Naive thymus-derived CD4-positive, alpha-beta T cell (primary cell): Measurements from ENCODE around the gene BAMBI. TPM values are rescaled to one million over a fixed set of nuclear protein-coding genes. Genes with fewer than 3 reads are reported as not detected.
A peak's percentile ranks its signal among the peaks of the same experiment; 100 is the strongest.

Experiments used
- ATAC-seq: fragments of 150-1000 bp; cut with Tn5 transposase; 2 replicates; pipeline ENCODE4 v1.10.0; 2021; ENCODE audit warnings: mild to moderate bottlenecking, moderate library complexity
- CTCF ChIA-PET: fragments of 350-600 bp; sonication (Branson Sonifier 250); formaldehyde crosslinking; loops from one replicate; lab custom pipeline; 2021; ENCODE audit warnings: antibody characterized with exemption; lab: Charles Lee
- POLR2A ChIA-PET: fragments of 350-600 bp; sonication (Branson Sonifier 250); formaldehyde crosslinking; loops from one replicate; lab custom pipeline; 2021; ENCODE audit warnings: antibody characterized with exemption, inconsistent platforms; lab: Charles Lee
- DNase-seq, 9 donors: peaks; one replicate each; pipeline versions ENCODE4 v3.0.0 to v3.0.0-alpha.2; 2020 to 2022; ENCODE audit warnings: mixed read lengths in 1 of 9
- H3K27ac ChIP-seq: one replicate; pipeline ENCODE4 v1.7.0; 2013; ENCODE audit warnings: mild to moderate bottlenecking, low read depth, low read length, moderate library complexity
- H3K27me3 ChIP-seq, 2 donors: one replicate each; pipeline ENCODE4 v1.7.0; 2013; ENCODE audit warnings: low read length in 2 of 2, mild to moderate bottlenecking in 2 of 2, moderate library complexity in 2 of 2; ENCODE audit not compliant: control insufficient read depth in 2 of 2, insufficient read depth in 2 of 2
- H3K36me3 ChIP-seq, 3 experiments: 1 replicate in 2 of 3; 2 replicates in 1 of 3; pipeline ENCODE4 v1.7.0; 2013; ENCODE audit warnings: low read length in 3 of 3, mild to moderate bottlenecking in 3 of 3, moderate library complexity in 1 of 3; ENCODE audit not compliant: insufficient read depth in 3 of 3, control insufficient read depth in 2 of 3
- H3K4me1 ChIP-seq, 2 donors: one replicate each; pipeline ENCODE4 v1.7.0; 2013; ENCODE audit warnings: low read length in 2 of 2, mild to moderate bottlenecking in 2 of 2, moderate library complexity in 1 of 2; ENCODE audit not compliant: control insufficient read depth in 2 of 2, insufficient read depth in 2 of 2
- H3K4me3 ChIP-seq: 2 replicates; pipeline ENCODE4 v1.7.0; 2013; ENCODE audit warnings: mild to moderate bottlenecking, low read length
- H3K9me3 ChIP-seq, 3 experiments: 1 replicate in 2 of 3; 2 replicates in 1 of 3; pipeline ENCODE4 v1.7.0; 2013; ENCODE audit warnings: low read length in 3 of 3; ENCODE audit not compliant: control insufficient read depth in 2 of 3
- H3K27ac Mint-ChIP-seq, 9 donors: one replicate each; pipeline ENCODE4 v1.8.0; 2020 to 2022; ENCODE audit warnings: mixed read lengths in 9 of 9, mild to moderate bottlenecking in 8 of 9, moderate library complexity in 5 of 9, inconsistent platforms in 2 of 9
- H3K27me3 Mint-ChIP-seq, 5 donors: one replicate each; pipeline ENCODE4 v1.8.0; 2021 to 2022; ENCODE audit warnings: mixed read lengths in 5 of 5, mild to moderate bottlenecking in 1 of 5
- H3K36me3 Mint-ChIP-seq, 5 donors: one replicate each; pipeline ENCODE4 v1.8.0; 2020 to 2022; ENCODE audit warnings: mixed read lengths in 5 of 5, mild to moderate bottlenecking in 3 of 5, inconsistent platforms in 1 of 5
- H3K4me1 Mint-ChIP-seq, 7 donors: one replicate each; pipeline ENCODE4 v1.8.0; 2020 to 2022; ENCODE audit warnings: mixed read lengths in 7 of 7, mild to moderate bottlenecking in 3 of 7, inconsistent platforms in 1 of 7
- H3K4me3 Mint-ChIP-seq, 10 donors: one replicate each; pipeline ENCODE4 v1.8.0; 2020 to 2022; ENCODE audit warnings: mild to moderate bottlenecking in 10 of 10, mixed read lengths in 10 of 10, moderate library complexity in 6 of 10, inconsistent platforms in 2 of 10
- H3K9me3 Mint-ChIP-seq, 11 donors: one replicate each; pipeline ENCODE4 v1.8.0; 2020 to 2022; ENCODE audit warnings: mixed read lengths in 11 of 11, mild to moderate bottlenecking in 4 of 11, inconsistent platforms in 1 of 11, moderate library complexity in 1 of 11
- intact Hi-C, 2 donors: fragments of 100-400 bp; cut with micrococcal nuclease; formaldehyde crosslinking; loops; one replicate each; pipeline ENCODE4 v1.15.1; 2023
- polyA plus RNA-seq, 2 donors: library from polyadenylated mRNA; unstranded; fragments of 300-500 nt; fragmentation: Illumina TruSeq; gene quantifications; one replicate each; pipeline ENCODE4 v1.2.3, GENCODE V29; 2021
- total RNA-seq, 6 experiments: library from RNA in 5 of 6; stranded (reverse) in 5 of 6; gene quantifications; 1 replicate in 5 of 6; 2 replicates in 1 of 6; pipeline ENCODE4 v1.2.3 and lab custom pipeline; 2021 to 2026

BAMBI gene
- total and polyA plus RNA-seq, 7 experiments from 2014 or later = 0.12 to 1.6 (median 0.80) TPM; not detected in 3

GRCh38 chr10:28715757-28716156 lies 38.4 kb downstream of the BAMBI start:
- H3K36me3 ChIP-seq = no peaks in the 10 kb centered on the region
- no peaks in the 10 kb centered on the region for H3K4me1 Mint-ChIP-seq
- no peak for DNase-seq
- ChIA-PET CTCF (no interaction called here), POLR2A (no interaction called here)
- no peaks in the 10 kb centered on the region for H3K27me3 ChIP-seq
- H3K27me3 Mint-ChIP-seq = peaks cover 8 to 30% (median 12%) of the 10 kb centered on the region in 5 donors
- H3K27ac Mint-ChIP-seq = no peak overlapping the region
- no peak overlapping the region for H3K27ac ChIP-seq
- no peak overlapping the region for H3K4me3 ChIP-seq
- H3K4me1 ChIP-seq = no peaks in the 10 kb centered on the region
- H3K4me3 Mint-ChIP-seq = no peak overlapping the region
- peaks cover 0 to 6% (median 0%) of the 10 kb centered on the region in 11 donors for H3K9me3 Mint-ChIP-seq
- no peaks in the 10 kb centered on the region for H3K36me3 Mint-ChIP-seq
- no peak for ATAC-seq
- H3K9me3 ChIP-seq = no peaks in the 10 kb centered on the region
- intact Hi-C loops = no loop called here

DNA sequence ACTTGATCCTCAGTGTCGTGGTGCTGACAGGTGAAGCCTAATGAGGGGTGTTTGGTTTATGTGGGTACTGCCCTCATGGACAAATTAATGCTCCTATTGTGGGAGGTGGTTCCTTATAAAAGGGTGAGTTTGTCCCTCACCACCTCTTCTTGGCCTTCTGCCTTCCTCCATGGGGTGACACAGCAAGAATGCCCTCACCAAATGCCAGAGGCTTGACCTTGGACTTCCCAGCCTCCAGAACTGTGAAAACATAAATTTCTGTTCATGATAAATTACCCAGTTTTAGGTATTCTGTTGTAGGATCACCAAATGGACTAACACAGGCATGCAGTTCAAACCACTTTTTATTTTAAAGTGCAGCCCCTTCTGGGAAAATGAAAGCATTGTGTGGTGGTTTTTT lies 39.4 kb downstream of the BAMBI start:
- Mint-ChIP-seq H3K4me3 (no peak overlapping the region), H3K4me1 (peaks cover 0 to 3% (median 0%) of the 10 kb centered on the region in 7 donors), H3K36me3 (no peaks in the 10 kb centered on the region), H3K27me3 (peaks cover 18 to 39% (median 22%) of the 10 kb centered on the region in 5 donors), H3K9me3 (peaks cover 0 to 6% (median 0%) of the 10 kb centered on the region in 11 donors), H3K27ac (no peak overlapping the region)
- Histone ChIP-seq H3K4me1 (no peaks in the 10 kb centered on the region), H3K9me3 (no peaks in the 10 kb centered on the region), H3K27me3 (no peaks in the 10 kb centered on the region), H3K36me3 (no peaks in the 10 kb centered on the region), H3K27ac (no peak overlapping the region), H3K4me3 (no peak overlapping the region)
- ATAC-seq (no peak), DNase-seq (no peak)
- ChIA-PET CTCF (no interaction called here), POLR2A (no interaction called here)
- intact Hi-C loops = no loop called here

- peaks cover 0 to 6% (median 0%) of the 10 kb centered on the region in 11 donors for H3K9me3 Mint-ChIP-seq
- Histone ChIP-seq H3K4me3 (no peak overlapping the region), H3K4me1 (no peaks in the 10 kb centered on the region), H3K27me3 (no peaks in the 10 kb centered on the region), H3K36me3 (no peaks in the 10 kb centered on the region), H3K9me3 (no peaks in the 10 kb centered on the region), H3K27ac (no peak overlapping the region)
- POLR2A ChIA-PET = no interaction called here
- H3K36me3 Mint-ChIP-seq = no peaks in the 10 kb centered on the region
- CTCF ChIA-PET = no interaction called here
- no peak for DNase-seq
- H3K27ac Mint-ChIP-seq = no peak overlapping the region
- H3K4me1 Mint-ChIP-seq = peaks cover 0 to 8% (median 4%) of the 10 kb centered on the region in 7 donors
- peaks cover 25 to 49% (median 32%) of the 10 kb centered on the region in 5 donors for H3K27me3 Mint-ChIP-seq
- H3K4me3 Mint-ChIP-seq = no peak overlapping the region
- no peak for ATAC-seq
- intact Hi-C loops = no loop called here
These were observed 40.4 kb downstream of the BAMBI start for GRCh38 chr10:28717656-28718201.

DNA sequence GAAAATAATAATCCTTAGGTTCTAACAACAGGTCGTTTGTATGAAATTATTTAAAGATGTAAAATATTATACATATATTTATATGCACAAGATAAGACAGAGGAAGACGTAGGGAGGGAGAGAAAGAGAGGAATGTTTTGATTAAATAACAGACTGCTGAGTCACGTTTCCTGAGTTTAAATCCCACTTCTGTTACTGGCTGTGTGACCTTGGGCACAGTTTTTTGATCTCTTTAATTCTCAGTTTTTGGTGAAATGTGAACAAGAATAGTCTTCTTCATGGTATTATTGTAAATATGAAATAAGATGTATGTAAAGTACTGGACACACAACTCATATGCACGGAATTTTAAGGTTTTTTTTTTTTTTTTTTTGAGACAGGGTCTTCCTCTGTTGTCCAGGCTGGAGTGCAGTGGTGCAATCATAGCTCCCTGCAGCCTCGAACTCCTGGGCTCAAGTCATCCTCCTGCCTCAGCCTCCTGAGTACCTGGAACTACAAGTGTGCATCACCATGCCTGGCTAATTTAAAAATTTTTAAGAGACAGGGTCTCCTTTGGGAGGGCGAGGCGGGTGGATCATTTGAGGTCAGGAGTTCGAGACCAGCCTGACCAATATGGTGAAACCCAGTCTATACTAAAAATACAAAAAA lies 42.6 kb downstream of the BAMBI start:
- no peaks in the 10 kb centered on the region for H3K4me1 ChIP-seq
- POLR2A ChIA-PET = no interaction called here
- Mint-ChIP-seq H3K9me3 (peaks cover 0 to 6% (median 0%) of the 10 kb centered on the region in 11 donors), H3K4me1 (peaks cover 0 to 8% (median 4%) of the 10 kb centered on the region in 7 donors), H3K27me3 (peaks cover 41 to 71% (median 50%) of the 10 kb centered on the region in 5 donors), H3K27ac (no peak overlapping the region), H3K4me3 (no peak overlapping the region), H3K36me3 (no peaks in the 10 kb centered on the region)
- H3K9me3 ChIP-seq = no peaks in the 10 kb centered on the region
- no peaks in the 10 kb centered on the region for H3K36me3 ChIP-seq
- CTCF ChIA-PET = no interaction called here
- DNase-seq (no peak), ATAC-seq (no peak)
- H3K27me3 ChIP-seq = no peaks in the 10 kb centered on the region
- no peak overlapping the region for H3K27ac ChIP-seq
- no peak overlapping the region for H3K4me3 ChIP-seq
- intact Hi-C loops = no loop called here

DNA sequence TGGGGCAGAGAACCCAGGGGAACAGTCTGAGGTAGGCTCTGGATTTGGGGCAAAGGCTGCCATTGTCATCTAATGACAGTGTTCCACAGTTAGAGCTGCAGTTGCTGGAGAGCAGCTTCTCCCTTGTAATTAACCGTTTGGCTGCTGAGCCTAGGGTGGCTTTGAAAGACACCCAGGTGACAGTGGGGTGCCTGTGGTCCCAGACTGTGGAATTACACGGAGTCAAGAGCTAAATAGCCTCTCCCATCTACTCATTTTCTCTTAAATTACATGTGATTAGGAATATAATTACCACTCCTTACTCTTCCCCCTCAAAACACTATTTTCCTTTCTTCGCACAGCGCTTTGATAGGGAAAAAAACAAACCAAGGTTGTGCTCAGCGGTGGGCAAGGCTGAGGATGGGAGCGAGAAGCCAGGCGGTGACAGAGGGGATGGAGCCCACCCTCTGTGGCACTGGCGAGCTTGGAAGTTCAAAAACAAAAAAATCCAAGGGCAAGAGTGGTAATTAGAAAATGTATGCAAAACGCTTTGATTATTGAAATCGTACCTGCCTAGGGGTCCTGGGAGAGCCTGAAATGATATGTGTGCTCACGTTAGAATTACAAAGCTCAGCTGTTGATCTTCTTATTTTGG lies 44.1 kb downstream of the BAMBI start:
- no peak for DNase-seq
- ChIA-PET POLR2A (no interaction called here), CTCF (no interaction called here)
- Mint-ChIP-seq H3K4me3 (peak overlapping the region in 5 of 10 donors; percentile 44 to 65 (median 59)), H3K9me3 (peaks cover 0 to 2% (median 0%) of the 10 kb centered on the region in 11 donors), H3K27me3 (peaks cover 43 to 77% (median 51%) of the 10 kb centered on the region in 5 donors), H3K4me1 (peaks cover 0 to 8% (median 4%) of the 10 kb centered on the region in 7 donors), H3K27ac (no peak overlapping the region), H3K36me3 (no peaks in the 10 kb centered on the region)
- ATAC-seq = no peak
- H3K27me3 ChIP-seq = no peaks in the 10 kb centered on the region
- no peaks in the 10 kb centered on the region for H3K9me3 ChIP-seq
- no peaks in the 10 kb centered on the region for H3K4me1 ChIP-seq
- no peak overlapping the region for H3K4me3 ChIP-seq
- H3K27ac ChIP-seq = no peak overlapping the region
- intact Hi-C loops = no loop called here
- H3K36me3 ChIP-seq = no peaks in the 10 kb centered on the region

DNA sequence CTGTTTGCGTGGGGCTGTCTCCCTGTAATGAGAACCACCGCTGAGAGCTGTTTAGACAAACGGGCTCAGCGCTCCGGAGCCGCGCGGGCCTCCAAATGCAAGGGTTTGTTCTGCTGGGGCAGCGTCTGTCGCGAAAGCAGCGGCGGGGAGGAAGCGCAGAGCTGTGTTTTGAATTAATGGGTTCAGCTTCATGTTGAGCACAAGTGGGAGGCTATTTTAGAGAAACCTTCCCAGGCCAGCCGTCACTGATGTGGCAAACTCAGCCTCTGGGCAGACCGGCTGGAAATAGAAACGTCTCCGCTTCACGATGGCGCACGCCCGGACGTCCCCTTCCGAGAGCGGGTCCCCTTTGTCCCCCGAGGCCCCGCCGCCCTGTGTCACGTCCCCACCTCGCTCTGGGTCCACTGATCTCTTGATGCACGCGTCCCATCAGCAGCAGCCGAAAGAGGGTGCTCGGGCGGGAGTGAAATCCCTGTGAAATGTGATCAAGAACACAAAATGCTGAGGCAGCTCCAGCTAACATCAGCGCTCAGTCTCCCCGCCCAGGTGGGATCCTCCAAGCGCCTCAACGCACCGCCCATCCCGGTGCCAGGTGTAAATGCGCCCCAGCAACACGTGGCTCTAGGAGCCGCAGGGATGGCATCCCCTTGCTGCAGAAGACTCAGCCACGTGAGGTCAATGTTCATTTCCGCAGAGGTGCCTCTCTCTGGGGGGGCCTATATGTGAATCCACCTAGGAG lies 44.9 kb downstream of the BAMBI start:
- H3K9me3 Mint-ChIP-seq = no peaks in the 10 kb centered on the region
- Histone ChIP-seq H3K4me3 (no peak overlapping the region), H3K27ac (no peak overlapping the region), H3K9me3 (no peaks in the 10 kb centered on the region), H3K27me3 (no peaks in the 10 kb centered on the region), H3K4me1 (no peaks in the 10 kb centered on the region), H3K36me3 (no peaks in the 10 kb centered on the region)
- peaks cover 43 to 74% (median 53%) of the 10 kb centered on the region in 5 donors for H3K27me3 Mint-ChIP-seq
- no peaks in the 10 kb centered on the region for H3K36me3 Mint-ChIP-seq
- ChIA-PET POLR2A (no interaction called here), CTCF (no interaction called here)
- peaks cover 0 to 8% (median 4%) of the 10 kb centered on the region in 7 donors for H3K4me1 Mint-ChIP-seq
- DNase-seq (no peak), ATAC-seq (no peak)
- H3K4me3 Mint-ChIP-seq = peak overlapping the region in 7 of 10 donors; percentile 9 to 69 (median 59)
- intact Hi-C loops = no loop called here
- no peak overlapping the region for H3K27ac Mint-ChIP-seq
